ENCODE measurements around the gene ZNF93. TPM values are rescaled to one million over a fixed set of nuclear protein-coding genes. Genes with fewer than 3 reads are reported as not detected.

ZNF93 gene
- total and polyA plus RNA-seq, 11 donors: 1.0 to 4.6 (median 2.3) TPM

- Histone ChIP-seq H3K9me3 (peaks cover 0 to 28% (median 0%) of the 10 kb centered on the region in 12 donors), H3K27ac (no peak overlapping the region), H3K36me3 (no peaks in the 10 kb centered on the region), H3K4me3 (no peak overlapping the region), H3K27me3 (peaks cover 0 to 10% (median 0%) of the 10 kb centered on the region in 9 donors), H3K4me1 (no peaks in the 10 kb centered on the region)
- ATAC-seq: no peak
- WGBS, 4 donors: 73 to 83% (median 80%) methylated on average over 8 of the region's 8 CpGs
- DNase-seq: no peak
- TF ChIP-seq POLR2A (IDR thresholded peaks at IDR 0.05) (no peak), CTCF (IDR thresholded peaks at IDR 0.05) (no peak)
- intact Hi-C loops (cut with DNase I): no loop called here
These were observed 43.3 kb downstream of the ZNF93 start for GRCh38 chr19:19943848-19944582.

DNA sequence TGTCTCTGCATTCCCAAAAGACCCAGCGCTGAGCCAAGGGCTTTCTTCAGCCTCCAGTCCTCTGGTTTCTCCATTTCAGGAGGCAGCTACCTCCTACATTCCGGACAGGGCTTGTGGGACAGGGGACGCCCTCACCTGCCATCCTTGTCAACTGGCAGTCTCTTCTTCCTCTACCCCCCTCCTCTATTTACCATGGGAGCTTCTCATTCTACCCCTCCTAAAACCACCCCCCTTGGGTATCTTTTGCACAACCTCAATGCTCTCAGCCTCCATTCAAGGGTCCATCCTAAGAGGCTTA is 43.8 kb downstream of the ZNF93 start:
- 92 to 97% (median 94%) methylated on average over 3 of the region's 3 CpGs for WGBS, 4 donors
- intact Hi-C loops (cut with DNase I): no loop called here
- DNase-seq: no peak
- no peak for ATAC-seq
- TF ChIP-seq CTCF (IDR thresholded peaks at IDR 0.05) (no peak), POLR2A (IDR thresholded peaks at IDR 0.05) (no peak)
- H3K27me3 ChIP-seq: peaks cover 0 to 10% (median 0%) of the 10 kb centered on the region in 9 donors
- no peak overlapping the region for H3K4me3 ChIP-seq
- no peaks in the 10 kb centered on the region for H3K36me3 ChIP-seq
- peaks cover 0 to 23% (median 0%) of the 10 kb centered on the region in 12 donors for H3K9me3 ChIP-seq
- H3K4me1 ChIP-seq: no peaks in the 10 kb centered on the region
- no peak overlapping the region for H3K27ac ChIP-seq

DNA sequence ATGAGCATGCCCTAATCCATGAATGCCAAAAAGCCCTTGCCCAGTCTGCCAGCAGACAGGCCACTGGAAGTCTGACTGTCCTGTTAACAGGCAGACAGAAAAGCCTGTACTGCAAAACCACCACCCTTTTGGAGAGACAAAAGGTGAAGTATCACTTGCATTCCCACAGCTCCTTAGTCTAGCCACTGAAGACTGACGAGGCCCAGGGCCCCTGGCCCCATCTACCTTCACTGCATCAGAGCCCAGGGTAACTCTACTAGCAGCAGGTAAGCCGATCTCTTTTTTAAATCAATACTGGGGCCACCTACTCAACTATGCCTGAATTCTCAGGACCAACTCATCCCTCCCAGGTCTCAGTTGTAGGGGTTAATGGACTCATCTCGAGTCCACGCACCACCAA is 45.5 kb downstream of the ZNF93 start:
- peaks cover 0 to 8% (median 0%) of the 10 kb centered on the region in 12 donors for H3K9me3 ChIP-seq
- ATAC-seq: no peak
- H3K4me1 ChIP-seq: no peaks in the 10 kb centered on the region
- no peak for TF ChIP-seq CTCF (IDR thresholded peaks at IDR 0.05)
- no peak for TF ChIP-seq POLR2A (IDR thresholded peaks at IDR 0.05)
- peaks cover 0 to 10% (median 0%) of the 10 kb centered on the region in 9 donors for H3K27me3 ChIP-seq
- no peaks in the 10 kb centered on the region for H3K36me3 ChIP-seq
- intact Hi-C loops (cut with DNase I): no loop called here
- DNase-seq: no peak
- no peak overlapping the region for H3K27ac ChIP-seq
- WGBS, 4 donors: 78 to 92% (median 80%) methylated on average over 4 of the region's 4 CpGs
- no peak overlapping the region for H3K4me3 ChIP-seq

DNA sequence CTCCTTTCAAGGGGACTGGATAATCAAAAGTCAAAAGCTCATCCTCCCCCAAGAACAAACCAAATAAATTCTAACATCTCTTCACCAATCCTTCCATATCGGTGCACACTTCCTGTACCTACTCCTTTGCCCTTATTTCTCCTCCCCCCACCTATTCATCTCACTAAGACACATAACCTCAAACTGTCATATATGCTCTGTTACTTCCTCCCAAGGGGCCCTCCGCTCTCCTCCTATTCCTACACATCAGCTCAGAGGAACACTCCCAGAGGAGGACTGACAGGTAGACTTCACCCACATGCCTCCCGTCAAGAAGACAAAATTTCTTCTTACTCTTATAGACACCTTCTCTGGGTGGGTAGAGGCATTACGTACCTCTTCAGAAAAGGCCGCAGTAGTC is 48.1 kb downstream of the ZNF93 start:
- Histone ChIP-seq H3K4me3 (no peak overlapping the region), H3K36me3 (no peaks in the 10 kb centered on the region), H3K27ac (no peak overlapping the region), H3K4me1 (no peaks in the 10 kb centered on the region), H3K9me3 (no peaks in the 10 kb centered on the region), H3K27me3 (peaks cover 0 to 10% (median 0%) of the 10 kb centered on the region in 9 donors)
- no peak for DNase-seq
- intact Hi-C loops (cut with DNase I): no loop called here
- TF ChIP-seq POLR2A (IDR thresholded peaks at IDR 0.05): no peak
- TF ChIP-seq CTCF (IDR thresholded peaks at IDR 0.05): no peak
- WGBS, 4 donors: 85 to 90% (median 87%) methylated on average over 5 of the region's 5 CpGs
- no peak for ATAC-seq

All from heart left ventricle (tissue), 16 donors.